HL-60 (cell line): Measurements from ENCODE around the gene HNRNPUL1.

ENCODE experiments used
- DNase-seq, 2 experiments: peaks; one replicate each; pipeline ENCODE4 v3.0.0-alpha.2; 2010 to 2020; ENCODE audit warnings: low read depth in 1 of 2, low spot score in 1 of 2
- H3K27ac ChIP-seq: fragments of 250-450 bp; sonication (Bioruptor Pico); replicated peaks from 2 replicates; pipeline ENCODE4 v1.5.1; 2020; ENCODE audit warnings: mild to moderate bottlenecking, moderate library complexity
- H3K27me3 ChIP-seq: fragments of 250-450 bp; sonication (Bioruptor Pico); 2 replicates; pipeline ENCODE4 v1.5.1; 2021; ENCODE audit warnings: mild to moderate bottlenecking, moderate library complexity; ENCODE audit not compliant: insufficient read depth, poor library complexity, severe bottlenecking
- H3K4me3 ChIP-seq: replicated peaks from 2 replicates; pipeline ENCODE4 v1.5.1; 2011; ENCODE audit warnings: mild to moderate bottlenecking, control low read depth, low read length; ENCODE audit not compliant: insufficient read depth
- CTCF ChIP-seq: IDR thresholded peaks from one replicate; pipeline ENCODE4 v1.5.1; 2011; ENCODE audit warnings: low read length, control low read depth, inconsistent platforms; ENCODE audit not compliant: insufficient read depth
- GABPA ChIP-seq: IDR thresholded peaks from 2 replicates; pipeline ENCODE4 v1.6.1; 2012; ENCODE audit warnings: low read depth
- POLR2AphosphoS5 ChIP-seq: IDR thresholded peaks from 2 replicates; pipeline ENCODE4 v1.6.1; 2012; ENCODE audit warnings: low read depth
- REST ChIP-seq: IDR thresholded peaks from 2 replicates; pipeline ENCODE4 v1.6.1; 2012; ENCODE audit warnings: low read depth; ENCODE audit not compliant: insufficient replicate concordance
- SPI1 ChIP-seq: IDR thresholded peaks from 2 replicates; pipeline ENCODE4 v1.6.1; 2012; ENCODE audit warnings: low read depth, mild to moderate bottlenecking, borderline replicate concordance

HNRNPUL1 gene

GRCh38 chr19:41324921-41325639 is 60.9 kb downstream of the HNRNPUL1 start:
- Histone ChIP-seq H3K27me3 (no peaks in the 10 kb centered on the region), H3K27ac (no peak overlapping the region), H3K4me3 (no peak overlapping the region)
- no peak for DNase-seq
- no peak for TF ChIP-seq CTCF
- no peak for TF ChIP-seq GABPA
- peak; percentile 18; the same call in 1 of the 2 replicates for TF ChIP-seq POLR2AphosphoS5
- TF ChIP-seq REST = no peak
- TF ChIP-seq SPI1 = no peak

GRCh38 chr19:41325640-41325946 is 61.4 kb downstream of the HNRNPUL1 start:
- DNase-seq = no peak
- Histone ChIP-seq H3K27ac (no peak overlapping the region), H3K4me3 (no peak overlapping the region), H3K27me3 (no peaks in the 10 kb centered on the region)
- no peak for TF ChIP-seq REST

DNA sequence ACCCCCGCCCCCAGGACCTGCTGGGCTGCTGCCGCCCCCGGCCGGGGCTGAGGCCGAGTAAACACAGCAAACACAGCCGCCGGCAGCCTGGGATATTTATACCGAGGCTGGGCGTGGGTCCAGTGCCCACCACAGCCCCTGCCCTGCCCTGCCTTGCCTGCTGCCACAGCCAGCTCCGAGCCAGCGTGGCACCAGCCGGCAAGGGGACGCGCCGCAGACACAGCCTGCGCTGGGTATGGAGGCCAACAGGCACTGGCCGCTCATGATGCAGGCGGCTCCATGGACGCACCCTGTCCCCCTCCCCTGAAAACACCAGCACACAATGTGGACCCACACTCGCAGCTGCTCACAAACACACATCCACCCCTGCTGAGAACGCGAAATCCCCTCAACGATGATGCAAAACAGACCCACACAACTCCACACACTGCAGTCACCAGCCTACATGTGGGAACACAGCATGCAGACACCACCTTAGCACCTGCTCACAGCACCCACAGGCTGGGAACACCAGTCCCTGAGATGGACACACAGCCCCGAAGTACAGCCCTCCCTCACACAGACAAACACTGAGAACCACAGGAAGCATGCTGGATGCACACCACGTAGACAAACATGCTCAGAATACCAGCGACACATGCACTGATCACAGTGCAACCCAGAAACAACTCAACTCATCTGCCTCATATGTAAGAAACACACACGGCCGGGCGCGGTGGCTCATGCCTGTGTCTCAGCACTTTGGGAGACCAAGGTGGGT is 62.0 kb downstream of the HNRNPUL1 start:
- DNase-seq = no peak
- H3K27ac ChIP-seq = peak overlapping the region; percentile 89

More for the DNA sequence above, 62.0 kb downstream of the HNRNPUL1 start:
- Histone ChIP-seq H3K27me3 (no peaks in the 10 kb centered on the region), H3K4me3 (no peak overlapping the region)
- TF ChIP-seq GABPA (no peak), POLR2AphosphoS5 (no peak; the same call in 1 of the 2 replicates), CTCF (no peak), SPI1 (no peak), REST (no peak)
